IMR-90 (cell line): ENCODE data around the gene FLT4. TPM values are rescaled to one million over a fixed set of nuclear protein-coding genes. Genes with fewer than 3 reads are reported as not detected.

Experiments used
- ATAC-seq: fragments of 200-7000 bp; cut with Tn5 transposase; 2 replicates; pipeline ENCODE4 v1.9.1; 2020; ENCODE audit warnings: low read depth, mild to moderate bottlenecking, moderate library complexity
- BruUV-seq: library from RNA; stranded (reverse); fragments of 400-500 nt; replicated peaks from 2 replicates; lab custom pipeline; 2021; lab: Mats Ljungman, UMichigan
- CTCF ChIA-PET: fragments of 300-600 bp; formaldehyde crosslinking; extraction: SDS; loops from one replicate; lab custom pipeline; 2021; ENCODE audit warnings: antibody characterized with exemption; lab: Yijun Ruan, JAX
- POLR2A ChIA-PET: fragments of 300-600 bp; sonication (Branson Sonifier 250); formaldehyde crosslinking; loops from one replicate; lab custom pipeline; 2022; ENCODE audit warnings: antibody characterized with exemption; ENCODE audit not compliant: unreplicated experiment; lab: Charles Lee
- DNase-seq: peaks from one replicate; pipeline ENCODE4 v3.0.0; 2013
- H2AFZ ChIP-seq: replicated peaks from 2 replicates; pipeline ENCODE3; 2013; ENCODE audit warnings: low read length, mild to moderate bottlenecking; ENCODE audit not compliant: poor library complexity
- H2AK5ac ChIP-seq: 2 replicates; pipeline ENCODE4 v1.6.1; 2013; ENCODE audit warnings: low read depth, low read length, inconsistent platforms
- H2AK9ac ChIP-seq: replicated peaks from 2 replicates; pipeline ENCODE3; 2013; ENCODE audit warnings: mild to moderate bottlenecking, low read depth, low read length, moderate library complexity; ENCODE audit not compliant: poor library complexity
- H2BK120ac ChIP-seq: 2 replicates; pipeline ENCODE4 v1.6.1; 2013; ENCODE audit warnings: low read depth, low read length, inconsistent platforms
- H2BK15ac ChIP-seq: 3 replicates; pipeline ENCODE4 v1.6.1; 2013; ENCODE audit warnings: low read depth, low read length, inconsistent platforms
- H2BK20ac ChIP-seq: 2 replicates; pipeline ENCODE4 v1.6.1; 2013; ENCODE audit warnings: low read depth, mild to moderate bottlenecking, inconsistent platforms, low read length, moderate library complexity
- H2BK5ac ChIP-seq: 2 replicates; pipeline ENCODE4 v1.6.1; 2013; ENCODE audit warnings: mild to moderate bottlenecking, low read depth, low read length, inconsistent platforms; ENCODE audit not compliant: poor library complexity, severe bottlenecking
- H3K14ac ChIP-seq: replicated peaks from 2 replicates; pipeline ENCODE4 v1.6.1; 2013; ENCODE audit warnings: low read depth, low read length, inconsistent platforms
- H3K18ac ChIP-seq: 2 replicates; pipeline ENCODE4 v1.6.1; 2013; ENCODE audit warnings: low read depth, low read length, control low read depth
- H3K23ac ChIP-seq: 2 replicates; pipeline ENCODE4 v1.6.1; 2013; ENCODE audit warnings: low read depth, low read length, inconsistent platforms
- H3K27ac ChIP-seq: 2 replicates; pipeline ENCODE4 v1.5.1; 2013; ENCODE audit warnings: mild to moderate bottlenecking, control low read depth, low read length; ENCODE audit not compliant: insufficient read depth
- H3K27me3 ChIP-seq: 2 replicates; pipeline ENCODE4 v1.6.1; 2013; ENCODE audit warnings: low read length; ENCODE audit not compliant: control insufficient read depth, insufficient read depth
- H3K36me3 ChIP-seq: 2 replicates; pipeline ENCODE4 v1.6.1; 2013; ENCODE audit warnings: low read length, mixed read lengths; ENCODE audit not compliant: control insufficient read depth, insufficient read depth
- H3K4ac ChIP-seq: 2 replicates; pipeline ENCODE4 v1.6.1; 2013; ENCODE audit warnings: low read depth, low read length, inconsistent platforms
- H3K4me1 ChIP-seq: 2 replicates; pipeline ENCODE4 v1.6.1; 2013; ENCODE audit warnings: low read length, mixed read lengths; ENCODE audit not compliant: control insufficient read depth, insufficient read depth
- H3K4me2 ChIP-seq: 2 replicates; pipeline ENCODE4 v1.6.1; 2013; ENCODE audit warnings: low read depth, mild to moderate bottlenecking, control low read depth, low read length, moderate library complexity
- H3K4me3 ChIP-seq: 2 replicates; pipeline ENCODE4 v1.5.1; 2013; ENCODE audit warnings: low read depth, mild to moderate bottlenecking, control low read depth, low read length, moderate library complexity; ENCODE audit not compliant: insufficient read depth
- H3K56ac ChIP-seq: 2 replicates; pipeline ENCODE4 v1.6.1; 2013; ENCODE audit warnings: low read length, inconsistent platforms; ENCODE audit not compliant: insufficient read depth; ENCODE audit errors: extremely low read depth
- H3K79me1 ChIP-seq, 2 experiments: 2 replicates each; pipeline ENCODE4 v1.6.1; 2013; ENCODE audit warnings: low read length in 2 of 2, inconsistent platforms in 1 of 2, low read depth in 1 of 2
- H3K9ac ChIP-seq: 2 replicates; pipeline ENCODE4 v1.6.1; 2013; ENCODE audit warnings: low read depth, low read length, control low read depth
- H3K9me1 ChIP-seq: 2 replicates; pipeline ENCODE4 v1.6.1; 2013; ENCODE audit warnings: low read length, inconsistent platforms; ENCODE audit not compliant: insufficient read depth
- H3K9me3 ChIP-seq: 2 replicates; pipeline ENCODE4 v1.6.1; 2013; ENCODE audit warnings: low read length; ENCODE audit not compliant: control insufficient read depth, insufficient read depth
- H4K20me1 ChIP-seq: 2 replicates; pipeline ENCODE4 v1.6.1; 2013; ENCODE audit warnings: low read length, inconsistent platforms; ENCODE audit not compliant: insufficient read depth
- H4K5ac ChIP-seq: 2 replicates; pipeline ENCODE4 v1.6.1; 2013; ENCODE audit warnings: mild to moderate bottlenecking, low read depth, low read length, control low read depth
- H4K8ac ChIP-seq, 2 experiments: 2 replicates each; pipeline ENCODE4 v1.6.1; 2013; ENCODE audit warnings: low read depth in 2 of 2, low read length in 2 of 2, control low read depth in 1 of 2, inconsistent platforms in 1 of 2
- H4K91ac ChIP-seq: 2 replicates; pipeline ENCODE4 v1.6.1; 2013; ENCODE audit warnings: low read depth, low read length, inconsistent platforms; ENCODE audit not compliant: insufficient read depth
- MAFK ChIP-seq: IDR thresholded peaks from 2 replicates; pipeline ENCODE4 v1.6.1; 2012; ENCODE audit warnings: low read depth, low read length, improper control_type of control experiment
- WGBS, 2 experiments: methylation state at CpG; one replicate each; pipeline versions ENCODE4 v1.1.5 to v1.1.7; 2013; ENCODE audit warnings: missing lambda C conversion rate in 2 of 2; ENCODE audit not compliant: insufficient read length in 1 of 2; ENCODE audit errors: extremely low coverage in 2 of 2; 5-methylcytosine and 5-hydroxymethylcytosine counted together
- dilution Hi-C: fragments of 300-500 bp; cut with HindIII; formaldehyde crosslinking; loops from one replicate; pipeline ENCODE4 v1.14.3; 2018; ENCODE audit warnings: low sequenced_read_pairs; ENCODE audit not compliant: unreplicated experiment
- in situ Hi-C: fragments of 300-500 bp; cut with MboI; formaldehyde crosslinking; loops from 3 replicates; pipeline ENCODE4 v1.14.3; 2019; ENCODE audit warnings: low sequenced_read_pairs, inconsistent platforms, mixed read lengths
- intact Hi-C: fragments of 100-400 bp; cut with micrococcal nuclease; formaldehyde crosslinking; loops from 2 replicates; pipeline ENCODE4 v1.10.0; 2022
- polyA plus RNA-seq, 3 experiments: library from polyadenylated mRNA; depleted of rRNA; stranded (reverse); fragments of >200 nt; gene quantifications; 2 replicates each; pipeline ENCODE4 v1.2.3, GENCODE V29; 2012; ENCODE audit warnings: low replicate concordance in 1 of 3
- total RNA-seq: library from RNA; depleted of rRNA; stranded (reverse); fragments of >200 nt; gene quantifications from 2 replicates; pipeline ENCODE4 v1.2.3, GENCODE V29; 2012

Gene FLT4
- total and polyA plus RNA-seq, 2 of the 4 experiments (the other 2 are of a cell fraction): under 0.01 to 0.07 TPM

GRCh38 chr5:180558232-180558631 lies 91.2 kb downstream of the FLT4 start:
- Histone ChIP-seq H2AK5ac (no peak overlapping the region), H3K9me1 (peaks cover 6% of the 10 kb centered on the region; the same call in 1 of the 2 replicates), H2BK5ac (peak overlapping the region; percentile 40), H4K5ac (peak overlapping the region; percentile 15; the same call in 1 of the 2 replicates), H2AFZ (no peak overlapping the region), H2AK9ac (peak overlapping the region; percentile 30), H3K18ac (0 out of 2 replicates have a peak overlapping the region, but pooled peaks have one; percentile 57), H4K8ac (no peak overlapping the region), H2BK20ac (peak overlapping the region; percentile 35; the same call in 1 of the 2 replicates), H3K23ac (no peak overlapping the region), H4K20me1 (peaks cover 26% of the 10 kb centered on the region; the same call in 1 of the 2 replicates), H4K91ac (no peak overlapping the region), H3K4me1 (peaks cover 19% of the 10 kb centered on the region), H2BK120ac (no peak overlapping the region), H3K4me3 (no peak overlapping the region), H3K14ac (0 out of 2 replicates have a peak overlapping the region, but pooled peaks have one; percentile 14), H3K27ac (peak overlapping the region; percentile 29; the same call in 1 of the 2 replicates), H3K9ac (no peak overlapping the region), H3K27me3 (no peaks in the 10 kb centered on the region), H3K4me2 (no peak overlapping the region), H3K4ac (peak overlapping the region; percentile 31; the same call in 1 of the 2 replicates), H3K36me3 (peaks cover 4% of the 10 kb centered on the region), H3K79me1 (peaks cover 32 to 43% of the 10 kb centered on the region in 2 experiments), H3K9me3 (no peaks in the 10 kb centered on the region), H2BK15ac (peak overlapping the region; percentile 58; the same call in 2 of the 3 replicates), H3K56ac (no peak overlapping the region)
- CTCF ChIA-PET: no interaction called here
- TF ChIP-seq MAFK: no peak
- WGBS, 2 experiments: 100% methylated on average over 1 of the region's 11 CpGs; no CpG with 5 or more reads in 1 of the 2 experiments
- no peak for ATAC-seq
- intact Hi-C loops: no loop called here
- in situ Hi-C loops: no loop called here
- no TSS peak for BruUV-seq
- DNase-seq: no peak
- dilution Hi-C loops: no loop called here
- POLR2A ChIA-PET: interaction anchor here (0.5 kb wide), 1 partner anchor 1532 kb away, joined by 6 read pairs; no protein-coding TSS in a partner anchor
